ENCODE measurements around the gene LTBP1. TPM values are rescaled to one million over a fixed set of nuclear protein-coding genes. Genes with fewer than 3 reads are reported as not detected.

LTBP1 gene
- total RNA-seq, 3 donors from 2014 or later = 13.3 to 18.7 (median 17.4) TPM

DNA sequence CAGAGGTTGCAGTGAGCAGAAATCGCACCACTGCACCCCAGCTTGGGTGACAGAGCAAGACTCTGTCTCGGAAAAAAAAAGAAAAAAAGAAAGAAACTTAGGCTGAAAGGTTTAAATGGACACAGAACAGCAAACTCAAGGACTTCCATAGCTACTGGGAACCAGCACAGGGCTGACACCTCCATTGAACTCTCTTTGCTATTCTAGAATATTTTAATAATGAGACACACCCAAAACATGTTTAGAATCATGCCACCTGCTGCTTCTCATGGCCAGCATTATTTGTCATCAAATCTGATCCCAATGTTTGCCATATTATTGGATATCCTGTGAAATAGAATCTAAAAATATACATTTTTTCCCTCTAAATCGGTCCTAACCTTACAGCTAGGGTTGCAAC, 42.7 kb upstream of the LTBP1 start:
- Histone ChIP-seq H3K9me3 (no peaks in the 10 kb centered on the region), H3K36me3 (no peaks in the 10 kb centered on the region), H3K27me3 (no peaks in the 10 kb centered on the region), H3K4me1 (no peaks in the 10 kb centered on the region), H3K27ac (no peak overlapping the region), H3K4me3 (no peak overlapping the region)
- no peak for TF ChIP-seq CTCF (IDR thresholded peaks at IDR 0.05)
- TF ChIP-seq POLR2AphosphoS5 (IDR thresholded peaks at IDR 0.05) = no peak
- no peak for TF ChIP-seq POLR2A (IDR thresholded peaks at IDR 0.05)
- intact Hi-C loops (cut with DNase I; ENCODE audit: low total_unique reads) = no loop called here
- no peak for DNase-seq (ENCODE audit: low spot score in 2 of 2)

GRCh38 chr2:32904751-32905150, 42.0 kb upstream of the LTBP1 start:
- no peaks in the 10 kb centered on the region for H3K9me3 ChIP-seq
- no peak overlapping the region for H3K4me3 ChIP-seq
- H3K4me1 ChIP-seq = no peaks in the 10 kb centered on the region
- no peak overlapping the region for H3K27ac ChIP-seq
- no peaks in the 10 kb centered on the region for H3K36me3 ChIP-seq
- H3K27me3 ChIP-seq = no peaks in the 10 kb centered on the region
- no peak for DNase-seq (ENCODE audit: low spot score in 2 of 2)
- no peak for TF ChIP-seq CTCF (IDR thresholded peaks at IDR 0.05)
- no peak for TF ChIP-seq POLR2AphosphoS5 (IDR thresholded peaks at IDR 0.05)
- TF ChIP-seq POLR2A (IDR thresholded peaks at IDR 0.05) = no peak
- intact Hi-C loops (cut with DNase I; ENCODE audit: low total_unique reads) = no loop called here

DNA sequence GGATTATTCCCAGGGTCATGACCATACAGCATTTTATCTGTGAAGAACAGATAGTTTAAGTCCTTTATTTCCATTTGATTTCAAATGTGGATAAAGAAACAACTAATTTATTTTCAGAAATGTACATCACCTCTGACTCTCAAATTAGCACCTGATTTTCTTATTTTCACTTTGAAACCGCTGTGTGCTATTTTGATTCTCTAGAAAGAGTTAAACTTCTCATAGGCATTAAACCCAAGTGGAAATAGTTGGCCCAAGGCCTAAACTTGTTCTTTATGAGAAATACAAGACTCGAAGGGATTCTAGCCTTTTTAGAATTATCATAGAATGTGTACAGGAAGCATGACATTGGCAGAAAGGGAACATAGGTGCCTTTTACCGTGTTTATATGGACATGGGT, 41.5 kb upstream of the LTBP1 start:
- no peaks in the 10 kb centered on the region for H3K4me1 ChIP-seq

GRCh38 chr2:32910883-32911598, 35.7 kb upstream of the LTBP1 start:
- no peaks in the 10 kb centered on the region for H3K36me3 ChIP-seq
- H3K27ac ChIP-seq = no peak overlapping the region
- H3K27me3 ChIP-seq = no peaks in the 10 kb centered on the region
- no peak for DNase-seq (ENCODE audit: low spot score in 2 of 2)
- no peaks in the 10 kb centered on the region for H3K9me3 ChIP-seq
- intact Hi-C loops (cut with DNase I; ENCODE audit: low total_unique reads) = no loop called here
- no peaks in the 10 kb centered on the region for H3K4me1 ChIP-seq
- TF ChIP-seq POLR2AphosphoS5 (IDR thresholded peaks at IDR 0.05) (no peak), POLR2A (IDR thresholded peaks at IDR 0.05) (no peak), CTCF (IDR thresholded peaks at IDR 0.05) (no peak)
- no peak overlapping the region for H3K4me3 ChIP-seq

More for the DNA sequence above, 41.5 kb upstream of the LTBP1 start:
- intact Hi-C loops (cut with DNase I; ENCODE audit: low total_unique reads) = no loop called here
- H3K4me3 ChIP-seq = no peak overlapping the region
- TF ChIP-seq POLR2A (IDR thresholded peaks at IDR 0.05) = no peak
- no peak for TF ChIP-seq CTCF (IDR thresholded peaks at IDR 0.05)
- no peak overlapping the region for H3K27ac ChIP-seq
- no peaks in the 10 kb centered on the region for H3K9me3 ChIP-seq
- no peaks in the 10 kb centered on the region for H3K27me3 ChIP-seq
- H3K36me3 ChIP-seq = no peaks in the 10 kb centered on the region
- DNase-seq (ENCODE audit: low spot score in 2 of 2) = no peak

- no peak overlapping the region for H3K4me3 ChIP-seq
- no peak for DNase-seq (ENCODE audit: low spot score in 2 of 2)
- H3K27ac ChIP-seq = no peak overlapping the region
- no peaks in the 10 kb centered on the region for H3K9me3 ChIP-seq
- no peaks in the 10 kb centered on the region for H3K4me1 ChIP-seq
- no peaks in the 10 kb centered on the region for H3K36me3 ChIP-seq
- TF ChIP-seq CTCF (IDR thresholded peaks at IDR 0.05) = no peak
- TF ChIP-seq POLR2AphosphoS5 (IDR thresholded peaks at IDR 0.05) = no peak
- no peaks in the 10 kb centered on the region for H3K27me3 ChIP-seq
- intact Hi-C loops (cut with DNase I; ENCODE audit: low total_unique reads) = no loop called here
Measured at GRCh38 chr2:32915694-32916093, 31.1 kb upstream of the LTBP1 start.

Measured in breast epithelium (tissue), 4 donors.